Iris pigment epithelial cell (primary cell): Measurements from ENCODE around the gene DNAH6.
"Not testable (repeated sequence)": the region's sequence is repeated elsewhere in the genome, so short reads cannot be mapped to it uniquely, and the experiment has no call there.

Source experiments
- DNase-seq: peaks from one replicate; pipeline ENCODE4 v3.0.0-alpha.2; 2011; ENCODE audit warnings: low read depth

Gene DNAH6

GRCh38 chr2:84868327-84868726, 352.0 kb downstream of the DNAH6 start:
- not testable (repeated sequence) for DNase-seq
